PC-9 (cell line): ENCODE measurements around the gene CHST12.
"Not testable (repeated sequence)": the region's sequence is repeated elsewhere in the genome, so short reads cannot be mapped to it uniquely, and the experiment has no call there.

ENCODE experiments used
- CTCF ChIP-seq: fragments of 200-600 bp; sonication (generic); conservative IDR thresholded peaks from 2 replicates; pipeline ENCODE4 v1.6.1; 2017; ENCODE audit warnings: mixed run types, antibody characterized with exemption, mild to moderate bottlenecking, moderate library complexity
- EZH2 ChIP-seq: fragments of 200-600 bp; sonication (generic); IDR thresholded peaks from 2 replicates; pipeline ENCODE4 v1.8.0; 2017; ENCODE audit warnings: antibody characterized with exemption, low read depth

- TF ChIP-seq CTCF, EZH2: not testable (repeated sequence)
Measured at GRCh38 chr7:2386122-2386521, 17.3 kb upstream of the CHST12 start.
